LNCAP (cell line): ENCODE data around the gene CEP41.

Experiments
- TF ChIP-seq, protein P1 (sequence below): fragments of 450-650 bp; IDR thresholded peaks from 2 replicates; pipeline ENCODE4 v1.5.1; 2017; ENCODE audit warnings: mild to moderate bottlenecking

The CEP41 gene

DNA sequence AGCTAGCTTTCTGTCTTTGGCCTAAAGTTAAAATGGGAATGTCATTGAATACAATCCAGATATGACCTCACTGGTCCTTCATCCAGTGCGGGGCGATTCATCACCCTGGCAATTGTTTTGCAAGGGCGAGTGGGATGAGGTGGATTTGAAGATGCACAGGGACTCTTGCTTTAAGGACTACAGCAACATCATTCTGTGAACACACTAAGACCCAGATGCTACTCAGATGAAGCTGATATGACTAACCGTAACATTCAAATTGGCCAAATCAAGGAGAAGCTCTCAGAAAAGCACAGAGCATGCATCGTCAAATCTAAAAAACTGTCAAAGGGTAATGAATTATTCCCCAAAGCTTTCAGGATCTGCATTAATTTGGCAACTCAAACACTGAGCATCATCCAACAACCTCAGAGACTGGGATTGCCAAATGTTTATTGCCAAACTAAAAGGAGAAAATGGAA is 47.7 kb downstream of the CEP41 start:
- TF ChIP-seq, protein P1, sequence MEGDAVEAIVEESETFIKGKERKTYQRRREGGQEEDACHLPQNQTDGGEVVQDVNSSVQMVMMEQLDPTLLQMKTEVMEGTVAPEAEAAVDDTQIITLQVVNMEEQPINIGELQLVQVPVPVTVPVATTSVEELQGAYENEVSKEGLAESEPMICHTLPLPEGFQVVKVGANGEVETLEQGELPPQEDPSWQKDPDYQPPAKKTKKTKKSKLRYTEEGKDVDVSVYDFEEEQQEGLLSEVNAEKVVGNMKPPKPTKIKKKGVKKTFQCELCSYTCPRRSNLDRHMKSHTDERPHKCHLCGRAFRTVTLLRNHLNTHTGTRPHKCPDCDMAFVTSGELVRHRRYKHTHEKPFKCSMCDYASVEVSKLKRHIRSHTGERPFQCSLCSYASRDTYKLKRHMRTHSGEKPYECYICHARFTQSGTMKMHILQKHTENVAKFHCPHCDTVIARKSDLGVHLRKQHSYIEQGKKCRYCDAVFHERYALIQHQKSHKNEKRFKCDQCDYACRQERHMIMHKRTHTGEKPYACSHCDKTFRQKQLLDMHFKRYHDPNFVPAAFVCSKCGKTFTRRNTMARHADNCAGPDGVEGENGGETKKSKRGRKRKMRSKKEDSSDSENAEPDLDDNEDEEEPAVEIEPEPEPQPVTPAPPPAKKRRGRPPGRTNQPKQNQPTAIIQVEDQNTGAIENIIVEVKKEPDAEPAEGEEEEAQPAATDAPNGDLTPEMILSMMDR, result no peak

- TF ChIP-seq, protein P1, result no peak
Measured at GRCh38 chr7:130390486-130390885, 50.3 kb downstream of the CEP41 start.

DNA sequence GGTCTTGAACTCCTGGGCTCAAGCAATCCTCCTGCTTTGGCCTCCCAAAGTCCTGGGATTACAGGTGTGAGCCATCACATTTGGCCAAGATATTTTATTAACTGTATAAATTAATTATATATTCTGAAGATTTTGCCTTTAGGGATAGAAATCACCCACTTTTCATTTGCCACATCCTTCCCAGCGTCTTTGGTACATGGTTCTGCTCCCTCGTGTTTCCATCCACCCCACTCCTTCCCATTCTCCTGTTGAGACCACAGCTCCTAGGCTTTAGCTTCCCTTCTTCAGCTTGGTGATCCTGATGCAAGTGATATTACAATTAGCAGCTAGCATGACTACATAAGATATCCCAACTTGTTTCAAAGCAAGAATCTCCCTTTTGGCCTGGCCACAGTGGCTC is 52.1 kb downstream of the CEP41 start:
- TF ChIP-seq, protein P1, result no peak

GRCh38 chr7:130387628-130388403 is 53.0 kb downstream of the CEP41 start:
- TF ChIP-seq, protein P1, result no peak

DNA sequence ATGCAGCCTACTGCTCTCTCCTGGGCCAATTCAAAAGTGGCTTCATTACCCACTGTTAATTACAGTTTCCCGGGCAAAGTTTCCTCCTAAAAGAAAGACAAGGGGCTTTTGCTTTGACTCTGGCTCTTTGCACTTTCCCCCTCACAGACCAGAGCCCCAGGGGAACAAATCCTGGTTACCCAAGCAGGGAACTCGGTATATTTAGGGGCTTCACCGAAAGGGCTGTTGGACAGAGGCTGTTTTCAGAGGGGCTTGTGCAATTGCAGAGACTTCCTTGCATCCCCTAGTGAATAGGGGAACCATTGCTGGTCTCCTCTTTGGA is 53.5 kb downstream of the CEP41 start:
- TF ChIP-seq, protein P1, result no peak

DNA sequence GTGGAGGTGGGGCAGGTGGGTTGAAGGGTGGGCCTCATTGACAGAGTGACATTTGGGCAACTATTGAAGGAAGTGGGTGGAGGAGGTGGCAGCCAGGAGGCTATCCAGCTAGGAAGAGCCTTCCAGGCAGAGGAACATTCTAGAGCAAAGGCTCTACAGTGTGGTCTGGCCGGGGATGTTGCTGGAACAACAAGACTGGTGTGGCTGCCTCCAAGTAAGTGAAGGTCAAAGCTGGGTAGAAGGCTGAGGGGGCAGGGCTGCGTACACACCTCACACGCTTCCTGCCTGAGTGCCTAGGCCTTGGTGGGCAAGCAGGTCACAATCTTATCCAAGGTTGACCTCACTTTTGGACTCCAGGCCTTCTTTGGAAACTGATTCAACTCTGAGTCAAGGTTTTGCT is 53.9 kb downstream of the CEP41 start:
- TF ChIP-seq, protein P1, result no peak

- TF ChIP-seq, protein P1, result no peak
Measured at GRCh38 chr7:130385600-130386066, 55.2 kb downstream of the CEP41 start.
